ENCODE measurements around the gene PLAGL2. TPM values are rescaled to one million over a fixed set of nuclear protein-coding genes. Genes with fewer than 3 reads are reported as not detected.

The PLAGL2 gene
- total RNA-seq, 1 experiment from 2014 or later = 21.4 TPM

GRCh38 chr20:32235331-32236047 is 27.9 kb upstream of the PLAGL2 start:
- H3K9me3 Mint-ChIP-seq = no peaks in the 10 kb centered on the region
- H3K27ac Mint-ChIP-seq = 0 out of 2 replicates have a peak overlapping the region, but pooled peaks have one; percentile 80

More at GRCh38 chr20:32235331-32236047, 27.9 kb upstream of the PLAGL2 start:
- ChIA-PET CTCF (no interaction called here), POLR2A (no interaction called here)
- TF ChIP-seq USF2 (CRISPR knock-in tag; IDR thresholded peaks at IDR 0.05) = no peak
- TF ChIP-seq NFE2L1 (CRISPR knock-in tag; IDR thresholded peaks at IDR 0.05) = no peak
- TF ChIP-seq E2F4 (CRISPR knock-in tag; IDR thresholded peaks at IDR 0.05; ENCODE audit: borderline replicate concordance, low read depth) = no peak
- TF ChIP-seq ZNF423 (CRISPR knock-in tag; IDR thresholded peaks at IDR 0.05) = no peak
- TF ChIP-seq ETV6 (CRISPR knock-in tag; IDR thresholded peaks at IDR 0.05) = no peak
- no peak for TF ChIP-seq USF1 (CRISPR knock-in tag; IDR thresholded peaks at IDR 0.05)
- TF ChIP-seq TCF7 (CRISPR knock-in tag; IDR thresholded peaks at IDR 0.05; ENCODE audit: low read depth) = no peak
- TF ChIP-seq ZNF512 (CRISPR knock-in tag; IDR thresholded peaks at IDR 0.05; ENCODE audit: borderline replicate concordance) = no peak
- TF ChIP-seq E2F1 (CRISPR knock-in tag; IDR thresholded peaks at IDR 0.05) = no peak
- no peak for TF ChIP-seq JAZF1 (CRISPR knock-in tag; IDR thresholded peaks at IDR 0.05)
- TF ChIP-seq HMGXB4 (CRISPR knock-in tag; IDR thresholded peaks at IDR 0.05) = no peak
- TF ChIP-seq PRDM15 (CRISPR knock-in tag; IDR thresholded peaks at IDR 0.05) = no peak
- TF ChIP-seq FOXP4 (CRISPR knock-in tag; IDR thresholded peaks at IDR 0.05) = no peak
- TF ChIP-seq ERG (CRISPR knock-in tag; IDR thresholded peaks at IDR 0.05) = no peak
- TF ChIP-seq PRRX2 (CRISPR knock-in tag; IDR thresholded peaks at IDR 0.05) = no peak
- TF ChIP-seq GABPB1 (CRISPR knock-in tag; IDR thresholded peaks at IDR 0.05) = no peak
- no peak for TF ChIP-seq OVOL2 (CRISPR knock-in tag; IDR thresholded peaks at IDR 0.05; ENCODE audit: borderline replicate concordance)
- no peak for TF ChIP-seq PREB (CRISPR knock-in tag; IDR thresholded peaks at IDR 0.05; ENCODE audit: borderline replicate concordance)
- no peak for TF ChIP-seq HMGA2 (CRISPR knock-in tag; IDR thresholded peaks at IDR 0.05)
- TF ChIP-seq EMX1 (CRISPR knock-in tag; IDR thresholded peaks at IDR 0.05) = no peak
- Mint-ChIP-seq H3K27me3 (ENCODE audit: low read depth) (no peaks in the 10 kb centered on the region), H3K4me1 (peaks cover 14% of the 10 kb centered on the region), H3K36me3 (peaks cover 38% of the 10 kb centered on the region), H3K4me3 (no peak overlapping the region)
- DNase-seq (ENCODE audit: low spot score) (no peak), ATAC-seq (no peak)
